Vagina (tissue), 2 donors: Measurements from ENCODE around the gene ZEB2. TPM values are rescaled to one million over a fixed set of nuclear protein-coding genes. Genes with fewer than 3 reads are reported as not detected.

Source experiments
- DNase-seq, 2 donors: peaks; one replicate each; pipeline ENCODE4 v3.0.0-alpha.2; 2017; ENCODE audit errors: extremely low spot score in 2 of 2
- H3K27ac ChIP-seq: fragments of 200-600 bp; sonication (generic); one replicate; pipeline ENCODE4 v1.5.1; 2019
- H3K27me3 ChIP-seq: fragments of 200-600 bp; sonication (generic); one replicate; pipeline ENCODE4 v1.5.1; 2019
- H3K36me3 ChIP-seq, 2 donors: fragments of 200-600 bp; sonication (generic); one replicate each; pipeline ENCODE4 v1.5.1; 2017 to 2019
- H3K4me1 ChIP-seq: fragments of 200-600 bp; sonication (generic); one replicate; pipeline ENCODE4 v1.5.1; 2019
- H3K4me3 ChIP-seq, 2 donors: fragments of 200-600 bp; sonication (generic); 1 replicate in 1 of 2; 2 replicates in 1 of 2; pipeline ENCODE4 v1.5.1; 2016 to 2019
- H3K9me3 ChIP-seq: fragments of 200-600 bp; sonication (generic); one replicate; pipeline ENCODE4 v1.5.1; 2019
- CTCF ChIP-seq, 3 experiments: fragments of 450-650 bp in 2 of 3; fragments of 200-600 bp in 1 of 3; sonication (generic) in 1 of 3; IDR thresholded peaks; one replicate each; pipeline ENCODE4 v1.5.1; 2017 to 2019; ENCODE audit warnings: antibody characterized with exemption in 3 of 3, mild to moderate bottlenecking in 2 of 3, moderate library complexity in 2 of 3
- POLR2A ChIP-seq, 2 donors: fragments of 450-650 bp; IDR thresholded peaks; one replicate each; pipeline ENCODE4 v1.6.1; 2017; ENCODE audit warnings: antibody characterized with exemption in 2 of 2, mild to moderate bottlenecking in 2 of 2, moderate library complexity in 2 of 2
- POLR2AphosphoS5 ChIP-seq, 2 donors: sonication (generic); formaldehyde crosslinking; IDR thresholded peaks; one replicate each; pipeline ENCODE4 v1.9.0; 2017; ENCODE audit warnings: antibody characterized with exemption in 2 of 2, mild to moderate bottlenecking in 2 of 2, low read depth in 1 of 2; ENCODE audit not compliant: insufficient read depth in 1 of 2
- intact Hi-C: fragments of 100-400 bp; cut with DNase I; formaldehyde crosslinking; loops from one replicate; pipeline ENCODE4 v1.15.1; 2023
- total RNA-seq: library from RNA; depleted of rRNA; stranded (reverse); fragments of >200 nt; gene quantifications from one replicate; pipeline ENCODE4 v1.2.3, GENCODE V29; 2016

The ZEB2 gene
- total RNA-seq, 1 donor from 2014 or later, result 63.6 TPM

GRCh38 chr2:144443837-144444817 lies 75.8 kb downstream of the ZEB2 start:
- H3K27me3 ChIP-seq, result no peaks in the 10 kb centered on the region
- H3K36me3 ChIP-seq, result no peaks in the 10 kb centered on the region
- no peak overlapping the region for H3K4me3 ChIP-seq
- H3K4me1 ChIP-seq, result peaks cover 48% of the 10 kb centered on the region
- no peaks in the 10 kb centered on the region for H3K9me3 ChIP-seq
- intact Hi-C loops, result no loop called here
- TF ChIP-seq POLR2A (IDR thresholded peaks at IDR 0.05) (no peak), POLR2AphosphoS5 (IDR thresholded peaks at IDR 0.05; ENCODE audit: insufficient read depth in 1 of 2, low read depth in 1 of 2) (no peak), CTCF (IDR thresholded peaks at IDR 0.05) (no peak)
- no peak overlapping the region for H3K27ac ChIP-seq
- no peak for DNase-seq

GRCh38 chr2:144441711-144442141 lies 78.2 kb downstream of the ZEB2 start:
- DNase-seq, result no peak
- Histone ChIP-seq H3K4me3 (no peak overlapping the region), H3K4me1 (peaks cover 43% of the 10 kb centered on the region), H3K36me3 (no peaks in the 10 kb centered on the region), H3K27ac (no peak overlapping the region), H3K9me3 (no peaks in the 10 kb centered on the region), H3K27me3 (no peaks in the 10 kb centered on the region)
- intact Hi-C loops, result no loop called here
- TF ChIP-seq POLR2A (IDR thresholded peaks at IDR 0.05), result no peak
- TF ChIP-seq CTCF (IDR thresholded peaks at IDR 0.05), result no peak
- TF ChIP-seq POLR2AphosphoS5 (IDR thresholded peaks at IDR 0.05; ENCODE audit: insufficient read depth in 1 of 2, low read depth in 1 of 2), result no peak

GRCh38 chr2:144439993-144440392 lies 79.9 kb downstream of the ZEB2 start:
- TF ChIP-seq POLR2A (IDR thresholded peaks at IDR 0.05), result no peak
- no peaks in the 10 kb centered on the region for H3K27me3 ChIP-seq
- H3K36me3 ChIP-seq, result no peaks in the 10 kb centered on the region
- no peak overlapping the region for H3K4me3 ChIP-seq
- H3K9me3 ChIP-seq, result no peaks in the 10 kb centered on the region
- intact Hi-C loops, result no loop called here
- H3K27ac ChIP-seq, result no peak overlapping the region
- no peak for DNase-seq
- peaks cover 37% of the 10 kb centered on the region for H3K4me1 ChIP-seq

GRCh38 chr2:144438801-144439631 lies 80.9 kb downstream of the ZEB2 start:
- DNase-seq, result no peak
- Histone ChIP-seq H3K4me1 (peaks cover 32% of the 10 kb centered on the region), H3K36me3 (no peaks in the 10 kb centered on the region), H3K9me3 (no peaks in the 10 kb centered on the region), H3K4me3 (no peak overlapping the region), H3K27ac (no peak overlapping the region), H3K27me3 (no peaks in the 10 kb centered on the region)
- TF ChIP-seq CTCF (IDR thresholded peaks at IDR 0.05), result no peak
- TF ChIP-seq POLR2AphosphoS5 (IDR thresholded peaks at IDR 0.05; ENCODE audit: insufficient read depth in 1 of 2, low read depth in 1 of 2), result no peak
- TF ChIP-seq POLR2A (IDR thresholded peaks at IDR 0.05), result no peak
- intact Hi-C loops, result no loop called here

- no peaks in the 10 kb centered on the region for H3K36me3 ChIP-seq
- peaks cover 35% of the 10 kb centered on the region for H3K4me1 ChIP-seq
- no peak overlapping the region for H3K4me3 ChIP-seq
- DNase-seq, result no peak
- no peaks in the 10 kb centered on the region for H3K27me3 ChIP-seq
- TF ChIP-seq CTCF (IDR thresholded peaks at IDR 0.05) (no peak), POLR2A (IDR thresholded peaks at IDR 0.05) (no peak), POLR2AphosphoS5 (IDR thresholded peaks at IDR 0.05; ENCODE audit: insufficient read depth in 1 of 2, low read depth in 1 of 2) (no peak)
- no peaks in the 10 kb centered on the region for H3K9me3 ChIP-seq
- intact Hi-C loops, result no loop called here
- peak overlapping the region; percentile 5 for H3K27ac ChIP-seq
Measured at GRCh38 chr2:144437636-144438035, 82.3 kb downstream of the ZEB2 start.
